HepG2 (cell line): ENCODE results near the gene AGRN. TPM values are rescaled to one million over a fixed set of nuclear protein-coding genes. Genes with fewer than 3 reads are reported as not detected.

Source experiments
- EHMT2 ChIP-seq: fragments of 200-600 bp; sonication (generic); IDR thresholded peaks from 2 replicates; pipeline ENCODE4 v1.7.0; 2017; ENCODE audit warnings: antibody characterized with exemption, low read depth, low read length, borderline replicate concordance
- FOXA1 ChIP-seq, 2 experiments: fragments of 450-650 bp in 1 of 2; sonication (generic) in 1 of 2; formaldehyde crosslinking in 1 of 2; IDR thresholded peaks; 2 replicates each; pipeline versions ENCODE4 v1.4.0 to v1.6.1; 2016 to 2020; ENCODE audit warnings: missing genetic modification reagents in 1 of 2
- FOXP1 ChIP-seq, 2 experiments: fragments of 450-650 bp in 1 of 2; IDR thresholded peaks; 2 replicates each; pipeline ENCODE4 v1.6.1; 2017 to 2018; ENCODE audit warnings: antibody characterized with exemption in 1 of 2
- RAD51 ChIP-seq: fragments of 450-650 bp; IDR thresholded peaks from 2 replicates; pipeline ENCODE4 v1.6.1; 2016; ENCODE audit warnings: borderline replicate concordance
- REXO4 ChIP-seq: sonication (generic); formaldehyde crosslinking; IDR thresholded peaks from 2 replicates; pipeline ENCODE4 v1.8.0; 2022; ENCODE audit warnings: missing genetic modification reagents, mild to moderate bottlenecking, borderline replicate concordance
- SP5 ChIP-seq: IDR thresholded peaks from 2 replicates; pipeline ENCODE4 v1.6.1; 2016; ENCODE audit warnings: low read depth, borderline replicate concordance
- SRY ChIP-seq: sonication (generic); formaldehyde crosslinking; IDR thresholded peaks from 2 replicates; pipeline ENCODE4 v1.8.0; 2022; ENCODE audit warnings: mild to moderate bottlenecking, missing genetic modification reagents
- TAF1 ChIP-seq: sonication (generic); formaldehyde crosslinking; IDR thresholded peaks from 2 replicates; pipeline ENCODE4 v1.4.0; 2020; ENCODE audit warnings: missing genetic modification reagents
- TBP ChIP-seq: sonication (generic); formaldehyde crosslinking; IDR thresholded peaks from 2 replicates; pipeline ENCODE4 v1.5.0; 2020; ENCODE audit warnings: missing genetic modification reagents
- ZBTB20 ChIP-seq: sonication (generic); formaldehyde crosslinking; IDR thresholded peaks from 2 replicates; pipeline ENCODE4 v1.8.1; 2023; ENCODE audit warnings: missing genetic modification reagents, low read depth, mild to moderate bottlenecking, borderline replicate concordance
- ZNF263 ChIP-seq: sonication (generic); formaldehyde crosslinking; IDR thresholded peaks from 2 replicates; pipeline ENCODE4 v1.4.0; 2020; ENCODE audit warnings: missing genetic modification reagents
- ZNF34 ChIP-seq: sonication (generic); formaldehyde crosslinking; IDR thresholded peaks from 2 replicates; pipeline ENCODE4 v1.4.0; 2020; ENCODE audit warnings: mild to moderate bottlenecking, missing genetic modification reagents, borderline replicate concordance
- ZNF570 ChIP-seq: sonication (generic); formaldehyde crosslinking; IDR thresholded peaks from 2 replicates; pipeline ENCODE4 v1.4.0; 2020; ENCODE audit warnings: mild to moderate bottlenecking, missing genetic modification reagents, borderline replicate concordance
- ZNF747 ChIP-seq: sonication (generic); formaldehyde crosslinking; IDR thresholded peaks from 2 replicates; pipeline ENCODE4 v1.8.1; 2023; ENCODE audit warnings: missing genetic modification reagents, mild to moderate bottlenecking, borderline replicate concordance
- ZSCAN31 ChIP-seq: sonication (generic); formaldehyde crosslinking; IDR thresholded peaks from 2 replicates; pipeline ENCODE4 v1.5.0; 2020; ENCODE audit warnings: low read depth, mild to moderate bottlenecking, missing genetic modification reagents
- polyA plus RNA-seq, 8 experiments: library from polyadenylated mRNA; depleted of rRNA in 3 of 8; stranded (reverse) in 7 of 8; unstranded in 1 of 8; fragments of >200 nt; fragmentation: Illumina TruSeq in 4 of 8; extraction: Trizol in 4 of 8; gene quantifications; 2 replicates each; pipeline versions ENCODE4 v1.2.1 to v1.2.3, GENCODE V29; 2011 to 2016; ENCODE audit warnings: low read depth in 4 of 8, missing spikeins in 1 of 8, mixed read lengths in 1 of 8; ENCODE audit not compliant: insufficient read depth in 1 of 8
- total RNA-seq, 5 experiments: library from RNA; depleted of rRNA; stranded (reverse); fragments of >200 nt; fragmentation: Illumina TruSeq; extraction: Trizol; gene quantifications; 2 replicates each; pipeline ENCODE4 v1.2.3, GENCODE V29; 2016; ENCODE audit warnings: low read depth in 1 of 5
- TF ChIP-seq, protein P1 (sequence below): IDR thresholded peaks from 2 replicates; pipeline ENCODE4 v1.6.1; 2018; ENCODE audit warnings: missing genetic modification reagents
- TF ChIP-seq, protein P2 (sequence below): IDR thresholded peaks from 2 replicates; pipeline ENCODE4 v1.6.1; 2016; ENCODE audit warnings: low read depth
- TF ChIP-seq, protein P3 (sequence below): IDR thresholded peaks from 2 replicates; pipeline ENCODE4 v1.6.1; 2018; ENCODE audit warnings: missing genetic modification reagents, mild to moderate bottlenecking, missing compliant biosample characterization
- TF ChIP-seq, protein P4 (sequence below), 2 experiments: sonication (generic) in 1 of 2; formaldehyde crosslinking in 1 of 2; IDR thresholded peaks; 2 replicates each; pipeline versions ENCODE4 v1.6.1 to v1.9.0; 2014 to 2022; ENCODE audit warnings: antibody characterized with exemption in 1 of 2, borderline replicate concordance in 1 of 2, inconsistent platforms in 1 of 2, low read depth in 1 of 2, missing genetic modification reagents in 1 of 2

Gene AGRN
- total and polyA plus RNA-seq, 2 of the 13 experiments (the other 11 are each of a cell fraction or from before 2014, with no cell fraction given): 29.8 to 65.2 TPM

DNA sequence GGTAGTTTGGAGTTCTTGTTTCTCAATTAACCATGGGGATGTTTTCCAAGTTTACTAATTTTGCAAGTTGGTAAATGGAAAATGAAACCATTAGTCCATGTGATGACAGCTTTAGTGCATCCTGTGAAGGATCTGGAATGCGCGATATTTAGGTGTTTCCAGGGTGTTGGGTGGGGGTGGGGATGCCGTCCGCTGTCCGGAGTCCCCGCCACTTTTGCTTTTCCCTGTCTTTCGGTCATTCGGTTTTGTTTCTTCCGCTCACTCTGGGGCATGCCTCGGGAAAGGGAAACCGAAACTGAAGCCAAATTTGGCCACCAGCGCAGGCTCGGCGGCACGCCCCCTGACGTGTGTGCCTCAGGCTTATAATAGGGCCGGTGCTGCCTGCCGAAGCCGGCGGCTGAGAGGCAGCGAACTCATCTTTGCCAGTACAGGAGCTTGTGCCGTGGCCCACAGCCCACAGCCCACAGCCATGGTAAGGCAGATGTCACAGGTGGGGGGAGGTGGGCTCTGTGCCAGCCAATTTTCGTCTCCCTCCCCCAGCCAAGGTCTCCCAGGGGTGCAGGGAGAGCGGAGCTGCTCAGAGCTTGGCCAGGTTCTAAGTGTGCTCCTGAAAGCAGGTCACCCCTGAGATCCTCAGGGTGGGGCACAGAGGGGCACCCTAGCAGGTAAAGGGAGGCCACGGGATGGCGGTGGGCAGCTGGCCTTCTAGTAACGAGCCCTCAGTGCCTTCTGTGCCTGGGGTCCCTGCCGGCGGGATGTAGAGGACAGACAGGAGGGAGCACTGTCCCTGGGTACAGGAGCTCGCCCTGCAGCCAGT, 6.6 kb upstream of the AGRN start, which contains the start of gene ISG15 (continued):
- TF ChIP-seq, protein P1, sequence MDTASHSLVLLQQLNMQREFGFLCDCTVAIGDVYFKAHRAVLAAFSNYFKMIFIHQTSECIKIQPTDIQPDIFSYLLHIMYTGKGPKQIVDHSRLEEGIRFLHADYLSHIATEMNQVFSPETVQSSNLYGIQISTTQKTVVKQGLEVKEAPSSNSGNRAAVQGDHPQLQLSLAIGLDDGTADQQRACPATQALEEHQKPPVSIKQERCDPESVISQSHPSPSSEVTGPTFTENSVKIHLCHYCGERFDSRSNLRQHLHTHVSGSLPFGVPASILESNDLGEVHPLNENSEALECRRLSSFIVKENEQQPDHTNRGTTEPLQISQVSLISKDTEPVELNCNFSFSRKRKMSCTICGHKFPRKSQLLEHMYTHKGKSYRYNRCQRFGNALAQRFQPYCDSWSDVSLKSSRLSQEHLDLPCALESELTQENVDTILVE (CRISPR knock-in tag): peak; percentile 84; the same call in 1 of the 2 replicates
- TF ChIP-seq TAF1 (CRISPR knock-in tag) (peak; percentile 50; the same call in 1 of the 2 replicates), EHMT2 (no peak), FOXP1 (IDR thresholded peaks at IDR 0.05) (no peak), FOXP1 (CRISPR knock-in tag; IDR thresholded peaks at IDR 0.05) (no peak), SRY (CRISPR knock-in tag) (no peak), TBP (no peak), REXO4 (CRISPR knock-in tag) (no peak), ZNF34 (no peak), SP5 (CRISPR knock-in tag) (peak; percentile 56), ZNF570 (CRISPR knock-in tag) (no peak), FOXA1 (IDR thresholded peaks at IDR 0.05) (no peak), FOXA1 (CRISPR knock-in tag; IDR thresholded peaks at IDR 0.05) (no peak), ZNF747 (CRISPR knock-in tag) (peak; percentile 55; the same call in 1 of the 2 replicates), ZBTB20 (CRISPR knock-in tag) (no peak; the same call in 1 of the 2 replicates), ZSCAN31 (CRISPR knock-in tag) (peak; percentile 73; the same call in 1 of the 2 replicates), RAD51 (no peak), ZNF263 (peak; percentile 94)
- TF ChIP-seq, protein P2, sequence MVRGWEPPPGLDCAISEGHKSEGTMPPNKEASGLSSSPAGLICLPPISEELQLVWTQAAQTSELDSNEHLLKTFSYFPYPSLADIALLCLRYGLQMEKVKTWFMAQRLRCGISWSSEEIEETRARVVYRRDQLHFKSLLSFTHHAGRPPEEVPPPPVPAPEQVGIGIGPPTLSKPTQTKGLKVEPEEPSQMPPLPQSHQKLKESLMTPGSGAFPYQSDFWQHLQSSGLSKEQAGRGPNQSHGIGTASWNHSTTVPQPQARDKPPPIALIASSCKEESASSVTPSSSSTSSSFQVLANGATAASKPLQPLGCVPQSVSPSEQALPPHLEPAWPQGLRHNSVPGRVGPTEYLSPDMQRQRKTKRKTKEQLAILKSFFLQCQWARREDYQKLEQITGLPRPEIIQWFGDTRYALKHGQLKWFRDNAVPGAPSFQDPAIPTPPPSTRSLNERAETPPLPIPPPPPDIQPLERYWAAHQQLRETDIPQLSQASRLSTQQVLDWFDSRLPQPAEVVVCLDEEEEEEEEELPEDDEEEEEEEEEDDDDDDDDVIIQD (CRISPR knock-in tag): peak; percentile 30; the same call in 1 of the 2 replicates
- TF ChIP-seq, protein P3, sequence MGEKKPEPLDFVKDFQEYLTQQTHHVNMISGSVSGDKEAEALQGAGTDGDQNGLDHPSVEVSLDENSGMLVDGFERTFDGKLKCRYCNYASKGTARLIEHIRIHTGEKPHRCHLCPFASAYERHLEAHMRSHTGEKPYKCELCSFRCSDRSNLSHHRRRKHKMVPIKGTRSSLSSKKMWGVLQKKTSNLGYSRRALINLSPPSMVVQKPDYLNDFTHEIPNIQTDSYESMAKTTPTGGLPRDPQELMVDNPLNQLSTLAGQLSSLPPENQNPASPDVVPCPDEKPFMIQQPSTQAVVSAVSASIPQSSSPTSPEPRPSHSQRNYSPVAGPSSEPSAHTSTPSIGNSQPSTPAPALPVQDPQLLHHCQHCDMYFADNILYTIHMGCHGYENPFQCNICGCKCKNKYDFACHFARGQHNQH: no peak; the same call in 1 of the 2 replicates
- TF ChIP-seq, protein P4, sequence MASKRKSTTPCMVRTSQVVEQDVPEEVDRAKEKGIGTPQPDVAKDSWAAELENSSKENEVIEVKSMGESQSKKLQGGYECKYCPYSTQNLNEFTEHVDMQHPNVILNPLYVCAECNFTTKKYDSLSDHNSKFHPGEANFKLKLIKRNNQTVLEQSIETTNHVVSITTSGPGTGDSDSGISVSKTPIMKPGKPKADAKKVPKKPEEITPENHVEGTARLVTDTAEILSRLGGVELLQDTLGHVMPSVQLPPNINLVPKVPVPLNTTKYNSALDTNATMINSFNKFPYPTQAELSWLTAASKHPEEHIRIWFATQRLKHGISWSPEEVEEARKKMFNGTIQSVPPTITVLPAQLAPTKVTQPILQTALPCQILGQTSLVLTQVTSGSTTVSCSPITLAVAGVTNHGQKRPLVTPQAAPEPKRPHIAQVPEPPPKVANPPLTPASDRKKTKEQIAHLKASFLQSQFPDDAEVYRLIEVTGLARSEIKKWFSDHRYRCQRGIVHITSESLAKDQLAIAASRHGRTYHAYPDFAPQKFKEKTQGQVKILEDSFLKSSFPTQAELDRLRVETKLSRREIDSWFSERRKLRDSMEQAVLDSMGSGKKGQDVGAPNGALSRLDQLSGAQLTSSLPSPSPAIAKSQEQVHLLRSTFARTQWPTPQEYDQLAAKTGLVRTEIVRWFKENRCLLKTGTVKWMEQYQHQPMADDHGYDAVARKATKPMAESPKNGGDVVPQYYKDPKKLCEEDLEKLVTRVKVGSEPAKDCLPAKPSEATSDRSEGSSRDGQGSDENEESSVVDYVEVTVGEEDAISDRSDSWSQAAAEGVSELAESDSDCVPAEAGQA (IDR thresholded peaks at IDR 0.05; ENCODE audit: low read depth): no peak
- TF ChIP-seq, protein P4 (CRISPR knock-in tag; IDR thresholded peaks at IDR 0.05; ENCODE audit: borderline replicate concordance): no peak
